Endothelial cell of umbilical vein (primary cell): ENCODE results near the gene RLN3. TPM values are rescaled to one million over a fixed set of nuclear protein-coding genes. Genes with fewer than 3 reads are reported as not detected.

Experiments
- BruUV-seq: library from RNA; stranded (reverse); fragments of 400-500 nt; replicated peaks from 2 replicates; lab custom pipeline; 2021; lab: Mats Ljungman, UMichigan
- CTCF ChIA-PET: fragments of 300-600, 350-600 bp; sonication (Branson Sonifier 250); formaldehyde crosslinking; loops from one replicate; lab custom pipeline; 2021; ENCODE audit warnings: antibody characterized with exemption, inconsistent platforms; lab: Charles Lee
- POLR2A ChIA-PET: fragments of 300-600, 350-600 bp; sonication (Branson Sonifier 250); formaldehyde crosslinking; loops from one replicate; lab custom pipeline; 2021; ENCODE audit warnings: antibody characterized with exemption, inconsistent platforms; lab: Charles Lee
- DNase-seq: peaks from one replicate; pipeline ENCODE4 v3.0.0-alpha.2; 2011; ENCODE audit warnings: low read depth, low spot score
- FAIRE-seq: peaks from 2 replicates; lab custom pipeline; 2011; peaks lifted over from hg19 to GRCh38; lab: Jason Lieb, UNC
- H2AFZ ChIP-seq: 2 replicates; pipeline ENCODE4 v1.6.0; 2012; ENCODE audit warnings: low read depth, low read length, control low read depth, inconsistent platforms
- H3K27ac ChIP-seq: 2 replicates; pipeline ENCODE4 v1.5.1; 2011; ENCODE audit warnings: low read depth, mild to moderate bottlenecking, control low read depth, low read length, moderate library complexity; ENCODE audit not compliant: insufficient read depth
- H3K27me3 ChIP-seq, 2 experiments: 2 replicates each; pipeline versions ENCODE4 v1.6.0 to v1.6.1; 2011; ENCODE audit warnings: low read length in 2 of 2, mixed read lengths in 1 of 2; ENCODE audit not compliant: control insufficient read depth in 2 of 2, insufficient read depth in 2 of 2
- H3K36me3 ChIP-seq, 2 experiments: 2 replicates in 1 of 2; 3 replicates in 1 of 2; pipeline ENCODE4 v1.5.1; 2011; ENCODE audit warnings: low read length in 2 of 2, mild to moderate bottlenecking in 1 of 2, moderate library complexity in 1 of 2; ENCODE audit not compliant: control insufficient read depth in 2 of 2, insufficient read depth in 2 of 2; ENCODE audit errors: extremely low read depth in 1 of 2
- H3K4me1 ChIP-seq: 3 replicates; pipeline ENCODE4 v1.5.1; 2011; ENCODE audit warnings: mild to moderate bottlenecking, low read length; ENCODE audit not compliant: control insufficient read depth, insufficient read depth; ENCODE audit errors: extremely low read depth
- H3K4me2 ChIP-seq: 2 replicates; pipeline ENCODE4 v1.6.1; 2011; ENCODE audit warnings: low read length, control low read depth, mixed read lengths; ENCODE audit not compliant: insufficient read depth
- H3K4me3 ChIP-seq, 3 experiments: fragments of 200-600 bp in 1 of 3; sonication (generic), shearing (Covaris generic) in 1 of 3; replicated peaks in 1 of 3; 2 replicates each; pipeline ENCODE4 v1.5.1; 2011 to 2016; ENCODE audit warnings: control low read depth in 3 of 3, low read length in 3 of 3, mild to moderate bottlenecking in 2 of 3, inconsistent platforms in 1 of 3, low read depth in 1 of 3, moderate library complexity in 1 of 3; ENCODE audit not compliant: insufficient read depth in 1 of 3
- H3K79me2 ChIP-seq: 2 replicates; pipeline ENCODE4 v1.6.0; 2012; ENCODE audit warnings: low read length, inconsistent platforms; ENCODE audit not compliant: control insufficient read depth, insufficient read depth
- H3K9ac ChIP-seq: replicated peaks from 2 replicates; pipeline ENCODE3; 2011; ENCODE audit warnings: low read length, control low read depth; ENCODE audit not compliant: insufficient read depth; ENCODE audit errors: extremely low read depth
- H3K9me1 ChIP-seq: replicated peaks from 3 replicates; pipeline ENCODE4 v1.6.0; 2011; ENCODE audit warnings: mild to moderate bottlenecking, low read length; ENCODE audit not compliant: control insufficient read depth, insufficient read depth; ENCODE audit errors: extremely low read depth
- H3K9me3 ChIP-seq: replicated peaks from 2 replicates; pipeline ENCODE4 v1.5.1; 2012; ENCODE audit warnings: low read length, inconsistent platforms; ENCODE audit not compliant: control insufficient read depth, insufficient read depth
- H4K20me1 ChIP-seq: replicated peaks from 2 replicates; pipeline ENCODE3; 2011; ENCODE audit warnings: mild to moderate bottlenecking, low read length; ENCODE audit not compliant: control insufficient read depth, insufficient read depth; ENCODE audit errors: extremely low read depth
- EZH2 ChIP-seq: IDR thresholded peaks from 2 replicates; pipeline ENCODE4 v1.6.1; 2012; ENCODE audit warnings: borderline replicate concordance, low read depth, mild to moderate bottlenecking, moderate library complexity, low read length, inconsistent platforms; ENCODE audit not compliant: severe bottlenecking
- FOS ChIP-seq: IDR thresholded peaks from 2 replicates; pipeline ENCODE4 v1.6.1; 2011; ENCODE audit warnings: mild to moderate bottlenecking, low read length, moderate library complexity, borderline replicate concordance; ENCODE audit not compliant: insufficient read depth
- GATA2 ChIP-seq: IDR thresholded peaks from 2 replicates; pipeline ENCODE4 v1.7.0; 2011; ENCODE audit warnings: low read depth, mild to moderate bottlenecking, moderate library complexity, mixed read lengths, low read length; ENCODE audit not compliant: insufficient read length, insufficient read depth
- JUN ChIP-seq: IDR thresholded peaks from 2 replicates; pipeline ENCODE4 v1.6.1; 2011; ENCODE audit warnings: borderline replicate concordance, low read depth; ENCODE audit not compliant: insufficient read length, insufficient read depth
- MYC ChIP-seq: IDR thresholded peaks from one replicate; pipeline ENCODE4 v1.6.1; 2011; ENCODE audit warnings: mild to moderate bottlenecking, low read depth, low read length
- POLR2A ChIP-seq: IDR thresholded peaks from 2 replicates; pipeline ENCODE4 v1.6.1; 2012; ENCODE audit warnings: low read depth, mild to moderate bottlenecking, control low read depth, low read length
- POLR2AphosphoS5 ChIP-seq: IDR thresholded peaks from 2 replicates; pipeline ENCODE4 v1.6.1; 2012; ENCODE audit warnings: low read depth, mild to moderate bottlenecking, control low read depth, low read length, moderate library complexity; ENCODE audit not compliant: insufficient read depth
- dilution Hi-C: fragments of 300-500 bp; cut with MboI; formaldehyde crosslinking; loops from one replicate; pipeline ENCODE4 v1.15.0; 2019; ENCODE audit warnings: low sequenced_read_pairs; ENCODE audit not compliant: extremely low pct_ligation_motif_present
- intact Hi-C: fragments of 100-400 bp; cut with micrococcal nuclease; formaldehyde crosslinking; loops from one replicate; pipeline ENCODE4 v1.10.0; 2022
- polyA plus RNA-seq, 4 experiments: library from polyadenylated mRNA; depleted of rRNA in 3 of 4; stranded (reverse) in 3 of 4; unstranded in 1 of 4; fragments of >200 nt; gene quantifications; 2 replicates each; pipeline versions ENCODE4 v1.2.1 to v1.2.3, GENCODE V29; 2011 to 2012; ENCODE audit warnings: missing spikeins in 1 of 4
- total RNA-seq: library from RNA; stranded (reverse); gene quantifications from 2 replicates; pipeline ENCODE4 v1.2.3, GENCODE V29; 2021
- TF ChIP-seq, protein P1 (sequence below), 2 donors: IDR thresholded peaks; 1 replicate in 1 of 2; 2 replicates in 1 of 2; pipeline ENCODE4 v1.5.1; 2011; ENCODE audit warnings: low read length in 2 of 2, mild to moderate bottlenecking in 2 of 2, moderate library complexity in 2 of 2, control low read depth in 1 of 2, inconsistent platforms in 1 of 2, low read depth in 1 of 2; ENCODE audit not compliant: insufficient read depth in 1 of 2; ENCODE audit errors: extremely low read depth in 1 of 2
- TF ChIP-seq, protein P2 (sequence below): IDR thresholded peaks from 2 replicates; pipeline ENCODE4 v1.6.1; 2011; ENCODE audit not compliant: insufficient read depth, insufficient read length

RLN3 gene
- total and polyA plus RNA-seq, 2 donors (not counting 3 experiments of a cell fraction or from before 2014, with no cell fraction given): not detected

DNA sequence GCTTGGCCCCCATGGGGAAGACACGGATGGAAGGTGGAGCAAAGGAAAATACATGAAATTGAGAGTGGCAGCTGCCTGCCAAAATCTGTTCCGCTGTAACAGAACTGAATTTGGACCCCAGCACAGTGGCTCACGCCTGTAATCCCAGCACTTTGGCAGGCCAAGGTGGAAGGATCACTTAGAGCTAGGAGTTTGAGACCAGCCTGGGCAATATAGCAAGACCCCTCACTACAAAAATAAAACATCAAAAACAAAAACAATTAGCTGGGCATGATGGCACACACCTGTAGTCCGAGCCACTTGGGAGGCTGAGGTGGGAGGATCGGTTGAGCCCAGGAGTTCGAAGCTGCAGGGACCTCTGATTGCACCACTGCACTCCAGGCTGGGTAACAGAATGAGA lies 24.5 kb downstream of the RLN3 start:
- DNase-seq (no peak), FAIRE-seq (no peak)
- Histone ChIP-seq H3K36me3 (no peaks in the 10 kb centered on the region), H3K4me3 (no peak overlapping the region), H3K79me2 (no peaks in the 10 kb centered on the region), H3K4me1 (no peaks in the 10 kb centered on the region), H3K9ac (no peak overlapping the region), H4K20me1 (no peaks in the 10 kb centered on the region), H3K27me3 (no peaks in the 10 kb centered on the region), H3K4me2 (no peak overlapping the region), H3K27ac (no peak overlapping the region), H3K9me3 (no peaks in the 10 kb centered on the region), H3K9me1 (no peaks in the 10 kb centered on the region), H2AFZ (no peak overlapping the region)
- BruUV-seq: no TSS peak
- TF ChIP-seq MYC (no peak), FOS (no peak), GATA2 (no peak), POLR2A (no peak)
- TF ChIP-seq, protein P1, sequence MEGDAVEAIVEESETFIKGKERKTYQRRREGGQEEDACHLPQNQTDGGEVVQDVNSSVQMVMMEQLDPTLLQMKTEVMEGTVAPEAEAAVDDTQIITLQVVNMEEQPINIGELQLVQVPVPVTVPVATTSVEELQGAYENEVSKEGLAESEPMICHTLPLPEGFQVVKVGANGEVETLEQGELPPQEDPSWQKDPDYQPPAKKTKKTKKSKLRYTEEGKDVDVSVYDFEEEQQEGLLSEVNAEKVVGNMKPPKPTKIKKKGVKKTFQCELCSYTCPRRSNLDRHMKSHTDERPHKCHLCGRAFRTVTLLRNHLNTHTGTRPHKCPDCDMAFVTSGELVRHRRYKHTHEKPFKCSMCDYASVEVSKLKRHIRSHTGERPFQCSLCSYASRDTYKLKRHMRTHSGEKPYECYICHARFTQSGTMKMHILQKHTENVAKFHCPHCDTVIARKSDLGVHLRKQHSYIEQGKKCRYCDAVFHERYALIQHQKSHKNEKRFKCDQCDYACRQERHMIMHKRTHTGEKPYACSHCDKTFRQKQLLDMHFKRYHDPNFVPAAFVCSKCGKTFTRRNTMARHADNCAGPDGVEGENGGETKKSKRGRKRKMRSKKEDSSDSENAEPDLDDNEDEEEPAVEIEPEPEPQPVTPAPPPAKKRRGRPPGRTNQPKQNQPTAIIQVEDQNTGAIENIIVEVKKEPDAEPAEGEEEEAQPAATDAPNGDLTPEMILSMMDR (IDR thresholded peaks at IDR 0.05; ENCODE audit: extremely low read depth in 1 of 2, insufficient read depth in 1 of 2, low read depth in 1 of 2, low read length in 2 of 2): no peak
- dilution Hi-C loops: no loop called here
- intact Hi-C loops: no loop called here
- CTCF ChIA-PET: interaction anchor here (0.8 to 3.4 kb wide), 7 partner anchors 10 to 126 kb away, joined by 3 to 14 read pairs (median 7); partner anchors contain the start of genes IL27RA and MISP3
- POLR2A ChIA-PET: interaction anchor here (1.0 kb wide), 1 partner anchor 84 kb away, joined by 5 read pairs; no protein-coding TSS in a partner anchor

DNA sequence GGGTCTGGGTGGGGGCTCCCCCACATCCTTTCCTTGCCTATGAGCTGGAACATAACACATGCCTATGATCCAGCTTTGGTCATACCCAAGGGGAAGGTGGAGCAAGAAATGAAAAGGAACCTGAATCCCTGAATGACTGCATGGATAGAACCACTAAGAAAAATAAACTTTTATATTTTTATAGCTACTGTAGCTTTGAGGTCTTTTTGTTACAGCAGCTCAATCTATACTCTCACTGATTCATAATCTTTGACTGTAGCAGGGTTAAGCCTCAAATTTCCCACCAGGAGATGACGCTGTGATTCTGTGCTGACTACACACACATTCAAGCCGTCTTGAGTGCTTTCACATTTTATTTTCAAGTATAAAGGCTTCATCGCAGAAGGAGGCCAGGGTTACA lies 25.1 kb downstream of the RLN3 start:
- Histone ChIP-seq H3K4me1 (no peaks in the 10 kb centered on the region), H3K27me3 (no peaks in the 10 kb centered on the region), H4K20me1 (no peaks in the 10 kb centered on the region), H3K36me3 (no peaks in the 10 kb centered on the region), H3K79me2 (no peaks in the 10 kb centered on the region), H2AFZ (no peak overlapping the region), H3K27ac (no peak overlapping the region), H3K9me1 (no peaks in the 10 kb centered on the region), H3K4me3 (no peak overlapping the region), H3K4me2 (no peak overlapping the region), H3K9me3 (no peaks in the 10 kb centered on the region), H3K9ac (no peak overlapping the region)
- CTCF ChIA-PET: interaction anchor here (0.8 to 3.4 kb wide), 7 partner anchors 10 to 126 kb away, joined by 3 to 14 read pairs (median 7); partner anchors contain the start of genes IL27RA and MISP3
- FAIRE-seq: no peak
- BruUV-seq: no TSS peak
- POLR2A ChIA-PET: no interaction called here
- intact Hi-C loops: no loop called here
- no peak for DNase-seq
- TF ChIP-seq POLR2AphosphoS5: no peak
- TF ChIP-seq, protein P2, sequence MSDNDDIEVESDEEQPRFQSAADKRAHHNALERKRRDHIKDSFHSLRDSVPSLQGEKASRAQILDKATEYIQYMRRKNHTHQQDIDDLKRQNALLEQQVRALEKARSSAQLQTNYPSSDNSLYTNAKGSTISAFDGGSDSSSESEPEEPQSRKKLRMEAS: no peak
- no peak for TF ChIP-seq MYC
- TF ChIP-seq, protein P1 (IDR thresholded peaks at IDR 0.05; ENCODE audit: extremely low read depth in 1 of 2, insufficient read depth in 1 of 2, low read depth in 1 of 2, low read length in 2 of 2): no peak
- TF ChIP-seq GATA2: no peak
- TF ChIP-seq FOS: no peak
- TF ChIP-seq EZH2: no peak
- TF ChIP-seq JUN: no peak
- TF ChIP-seq POLR2A: no peak
- dilution Hi-C loops: no loop called here
